ENCODE results near the gene SLC9A7. TPM values are rescaled to one million over a fixed set of nuclear protein-coding genes. Genes with fewer than 3 reads are reported as not detected.

The SLC9A7 gene
- total RNA-seq, 1 donor, result 63.2 TPM

DNA sequence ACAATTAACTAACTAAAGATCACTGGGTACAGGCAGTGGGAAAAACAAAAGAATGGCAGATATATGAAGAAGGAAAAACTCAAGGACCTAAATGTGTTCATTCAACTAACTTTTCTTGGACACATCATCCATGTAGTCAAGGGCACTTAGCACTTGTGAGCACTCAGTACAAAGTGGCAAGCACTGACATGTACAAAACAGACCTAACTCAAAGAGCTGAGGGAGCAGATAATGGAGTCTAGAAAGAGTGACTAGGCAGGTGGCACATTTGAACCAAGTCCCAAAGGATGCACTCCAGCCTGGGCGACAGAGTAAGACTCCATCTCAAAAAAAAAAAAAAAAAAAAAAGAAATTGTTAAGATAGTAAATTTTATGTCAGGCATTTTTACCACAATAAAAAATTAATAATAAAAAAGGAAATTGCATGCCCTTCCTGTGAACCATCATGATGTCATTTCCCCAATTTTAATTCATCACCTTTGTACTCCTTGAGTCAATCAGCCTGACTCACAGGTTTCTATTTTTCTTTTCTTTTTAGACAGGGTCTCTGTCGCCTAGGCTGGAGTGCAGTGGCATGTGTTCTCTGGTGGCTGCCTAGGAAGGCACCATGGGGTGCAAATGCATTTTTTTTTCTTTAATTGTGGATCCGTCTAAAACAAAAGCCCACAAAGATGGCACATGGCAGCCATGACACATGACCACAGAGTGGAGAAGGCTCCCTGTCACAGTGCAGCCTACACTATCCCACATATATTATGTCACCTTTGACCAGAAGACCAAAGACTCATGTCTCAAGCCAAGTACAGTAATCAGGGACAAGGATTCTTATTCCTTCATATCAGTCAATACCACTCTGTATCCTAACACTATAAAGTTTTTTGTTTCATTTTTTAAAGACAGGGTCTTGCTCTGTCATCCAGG lies 93.4 kb downstream of the SLC9A7 start:
- H3K4me3 ChIP-seq (ENCODE audit: low read depth, low read length), result no peak overlapping the region
- DNase-seq (ENCODE audit: low read depth), result no peak
- TF ChIP-seq, protein P1, sequence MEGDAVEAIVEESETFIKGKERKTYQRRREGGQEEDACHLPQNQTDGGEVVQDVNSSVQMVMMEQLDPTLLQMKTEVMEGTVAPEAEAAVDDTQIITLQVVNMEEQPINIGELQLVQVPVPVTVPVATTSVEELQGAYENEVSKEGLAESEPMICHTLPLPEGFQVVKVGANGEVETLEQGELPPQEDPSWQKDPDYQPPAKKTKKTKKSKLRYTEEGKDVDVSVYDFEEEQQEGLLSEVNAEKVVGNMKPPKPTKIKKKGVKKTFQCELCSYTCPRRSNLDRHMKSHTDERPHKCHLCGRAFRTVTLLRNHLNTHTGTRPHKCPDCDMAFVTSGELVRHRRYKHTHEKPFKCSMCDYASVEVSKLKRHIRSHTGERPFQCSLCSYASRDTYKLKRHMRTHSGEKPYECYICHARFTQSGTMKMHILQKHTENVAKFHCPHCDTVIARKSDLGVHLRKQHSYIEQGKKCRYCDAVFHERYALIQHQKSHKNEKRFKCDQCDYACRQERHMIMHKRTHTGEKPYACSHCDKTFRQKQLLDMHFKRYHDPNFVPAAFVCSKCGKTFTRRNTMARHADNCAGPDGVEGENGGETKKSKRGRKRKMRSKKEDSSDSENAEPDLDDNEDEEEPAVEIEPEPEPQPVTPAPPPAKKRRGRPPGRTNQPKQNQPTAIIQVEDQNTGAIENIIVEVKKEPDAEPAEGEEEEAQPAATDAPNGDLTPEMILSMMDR (IDR thresholded peaks at IDR 0.05; ENCODE audit: insufficient read depth, low read length), result no peak

DNA sequence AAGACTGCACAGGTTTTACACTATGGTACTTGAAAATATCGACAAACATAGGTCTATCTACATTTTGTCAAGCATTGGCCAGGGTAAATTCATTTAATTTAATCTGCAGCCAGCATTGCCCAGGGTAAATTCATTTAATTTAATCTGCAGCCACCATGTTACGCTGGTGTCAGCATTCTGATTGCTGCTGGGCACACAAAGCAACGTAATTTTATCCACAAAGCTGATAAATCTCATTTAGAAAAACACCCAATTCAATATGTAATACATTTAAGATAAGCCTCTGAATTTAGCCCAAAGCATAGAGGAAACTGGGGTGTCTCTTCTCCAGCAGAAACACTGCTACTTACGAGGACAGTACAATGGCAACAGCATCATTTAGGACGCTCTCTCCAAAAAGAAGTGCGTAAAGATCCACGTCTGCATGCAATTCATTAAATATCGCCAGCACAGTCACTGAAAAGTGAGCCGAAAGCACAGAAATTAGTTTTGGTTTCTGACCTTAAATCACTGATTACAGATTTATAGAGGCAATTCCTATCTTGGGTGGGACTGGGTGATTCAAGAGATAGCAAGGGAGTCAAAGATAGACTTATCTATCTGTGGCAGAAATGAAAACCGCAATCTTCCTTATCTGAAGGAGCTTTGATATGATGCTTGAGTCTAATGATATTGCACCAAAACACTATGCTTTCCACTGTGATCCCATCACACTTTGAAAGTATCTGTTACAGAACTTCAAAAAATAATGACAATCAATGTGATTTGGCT lies 96.5 kb downstream of the SLC9A7 start:
- no peak overlapping the region for H3K4me3 ChIP-seq (ENCODE audit: low read depth, low read length)
- peak; percentile 48 for DNase-seq (ENCODE audit: low read depth)
- TF ChIP-seq, protein P1 (IDR thresholded peaks at IDR 0.05; ENCODE audit: insufficient read depth, low read length), result no peak

DNA sequence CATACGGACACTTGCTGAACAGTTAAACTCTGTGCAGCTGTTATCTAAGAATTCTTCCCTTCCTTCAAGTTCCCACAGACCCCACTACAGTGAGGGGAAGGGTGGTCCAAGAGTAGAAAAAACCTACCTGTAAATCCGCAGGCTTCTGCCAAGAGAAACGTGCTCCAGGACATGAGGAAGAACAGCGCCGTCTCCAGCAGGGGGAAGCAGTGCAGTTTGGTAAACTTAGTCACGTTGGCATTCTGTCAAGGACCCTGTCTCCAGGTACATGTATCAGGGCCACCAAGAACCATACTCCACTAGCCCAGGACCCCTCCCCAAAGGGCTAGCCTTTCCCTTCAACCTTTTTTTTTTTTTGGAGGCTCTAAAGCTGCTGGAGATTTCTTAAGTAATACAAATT lies 105.4 kb downstream of the SLC9A7 start:
- TF ChIP-seq, protein P1 (IDR thresholded peaks at IDR 0.05; ENCODE audit: insufficient read depth, low read length), result peak; percentile 28
- H3K4me3 ChIP-seq (ENCODE audit: low read depth, low read length), result no peak overlapping the region
- no peak for DNase-seq (ENCODE audit: low read depth)

DNA sequence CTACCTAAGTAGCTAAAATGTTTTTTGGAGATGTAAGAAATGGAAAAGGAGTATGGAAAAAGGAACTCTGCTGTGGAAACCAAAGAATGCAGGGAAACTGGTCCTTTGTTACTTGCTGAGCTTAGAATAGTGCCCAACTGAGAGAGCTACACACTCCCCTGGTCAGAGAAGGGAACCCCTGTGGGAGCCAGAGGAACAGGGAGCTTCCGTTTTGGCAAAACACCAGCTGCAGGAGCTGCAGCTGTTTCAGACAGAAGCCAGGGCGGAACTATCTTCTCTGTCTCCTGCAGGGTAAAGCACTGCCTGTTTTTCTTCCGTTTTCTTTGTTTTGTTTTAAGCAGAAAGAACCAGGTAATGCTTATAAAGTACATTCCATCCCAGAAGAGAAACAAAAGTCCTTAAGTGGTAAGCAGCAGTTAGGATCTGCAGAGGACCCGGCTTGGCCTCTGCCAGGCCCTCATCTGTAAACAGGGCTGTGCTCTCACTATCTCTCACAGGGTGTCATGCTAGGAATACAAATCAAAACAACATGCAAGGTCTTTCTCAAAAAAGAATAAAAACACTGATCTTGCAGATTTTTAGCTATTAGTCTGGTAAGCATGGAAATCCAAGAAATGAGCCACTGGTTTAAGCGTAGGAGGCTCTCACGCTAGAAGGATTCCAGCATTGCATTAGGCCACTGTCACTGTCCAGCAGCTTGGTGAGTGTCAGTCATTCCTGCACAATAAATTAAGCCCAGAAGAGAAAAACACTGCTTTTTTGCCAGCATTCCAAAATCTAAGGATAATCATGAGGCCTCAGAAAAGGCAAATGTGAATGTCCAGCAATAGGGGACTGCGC lies 109.3 kb downstream of the SLC9A7 start:
- TF ChIP-seq, protein P1 (IDR thresholded peaks at IDR 0.05; ENCODE audit: insufficient read depth, low read length), result no peak
- no peak overlapping the region for H3K4me3 ChIP-seq (ENCODE audit: low read depth, low read length)
- no peak for DNase-seq (ENCODE audit: low read depth)

DNA sequence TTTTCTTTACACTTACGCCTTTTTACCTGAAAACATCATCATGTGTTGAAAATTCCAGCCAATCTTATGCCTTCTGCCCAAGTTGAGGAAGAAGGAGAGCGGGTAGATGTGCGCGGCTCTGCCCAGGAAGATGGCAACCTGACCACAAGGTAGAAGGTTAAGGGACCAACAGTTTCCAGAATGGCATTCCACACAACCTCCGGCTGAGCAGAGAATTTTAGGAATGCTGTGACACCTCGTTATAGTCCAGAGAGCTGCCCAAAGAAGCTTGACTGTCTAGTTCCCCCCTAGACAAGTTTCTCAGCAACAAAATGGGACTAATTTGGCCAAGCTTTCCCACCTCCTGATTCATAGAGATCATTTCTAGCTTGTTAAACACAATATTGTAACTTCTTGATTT lies 110.3 kb downstream of the SLC9A7 start:
- TF ChIP-seq, protein P1 (IDR thresholded peaks at IDR 0.05; ENCODE audit: insufficient read depth, low read length), result no peak
- H3K4me3 ChIP-seq (ENCODE audit: low read depth, low read length), result no peak overlapping the region
- DNase-seq (ENCODE audit: low read depth), result no peak

DNA sequence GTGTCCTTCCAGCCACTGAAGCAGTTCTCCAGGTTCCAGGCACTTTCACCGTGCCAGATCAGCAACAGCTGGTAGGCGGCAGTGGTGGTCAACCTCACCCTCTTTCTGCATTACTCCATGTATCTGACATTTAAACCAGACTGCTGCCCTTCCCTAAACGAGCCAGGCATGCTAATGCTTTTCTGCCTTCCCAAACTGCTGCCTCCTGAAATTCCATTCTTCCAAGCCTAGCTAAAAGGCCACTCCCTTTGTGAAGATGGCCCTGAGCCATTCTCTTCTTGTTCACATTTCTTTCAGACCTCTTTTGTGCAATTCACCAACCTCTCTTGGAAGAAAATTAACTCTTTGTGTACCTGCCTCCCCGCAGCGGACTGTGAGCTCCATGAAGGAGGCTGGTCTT lies 111.7 kb downstream of the SLC9A7 start:
- DNase-seq (ENCODE audit: low read depth), result peak; percentile 47
- TF ChIP-seq, protein P1 (IDR thresholded peaks at IDR 0.05; ENCODE audit: insufficient read depth, low read length), result no peak
- H3K4me3 ChIP-seq (ENCODE audit: low read depth, low read length), result no peak overlapping the region
